ENCODE measurements around the gene CST9L.
"Not testable (repeated sequence)": the region's sequence is repeated elsewhere in the genome, so short reads cannot be mapped to it uniquely, and the experiment has no call there.

Gene CST9L

DNA sequence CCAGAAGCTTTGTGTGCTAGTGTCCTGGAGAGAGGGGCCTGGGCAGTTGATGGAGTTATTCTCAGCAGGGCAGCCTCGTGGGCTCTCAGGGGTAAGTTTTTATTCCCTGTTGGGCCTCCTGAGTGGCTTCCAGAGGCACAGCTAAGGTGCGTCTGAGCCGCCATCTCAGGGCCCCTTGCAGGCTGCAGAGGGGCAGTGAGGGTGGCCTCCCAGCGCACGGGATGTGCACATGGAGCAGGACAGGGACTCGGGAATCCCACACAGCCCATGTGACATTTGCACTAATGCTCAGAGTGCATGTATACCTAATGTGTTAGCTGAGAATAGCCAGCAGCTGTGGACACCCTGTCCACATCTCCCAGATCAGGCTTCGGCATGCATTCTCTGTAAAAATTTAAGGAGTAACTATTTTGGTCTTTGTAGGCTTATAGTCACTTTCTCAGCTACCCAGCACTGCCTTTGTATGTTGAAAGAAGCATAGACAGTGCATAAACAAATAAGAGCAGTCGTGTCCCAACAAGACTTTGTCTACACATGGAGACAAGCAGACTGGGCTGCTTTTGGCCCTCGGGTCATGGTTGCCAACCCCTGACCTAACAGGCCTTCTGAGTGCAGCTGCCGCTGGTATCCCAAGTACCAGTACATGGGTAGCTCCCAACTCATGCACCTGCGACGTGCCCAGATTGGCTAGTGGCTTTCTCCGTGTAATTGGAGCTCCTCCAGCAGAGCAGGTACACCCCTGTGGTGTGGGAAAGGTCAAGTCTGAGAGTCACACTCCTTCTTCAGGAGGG, 18.6 kb upstream of the CST9L start:
- DNase-seq (ENCODE audit: low read depth) = no peak

- no peak for DNase-seq (ENCODE audit: low read depth)
Measured at GRCh38 chr20:23585808-23586734, 17.8 kb upstream of the CST9L start.

DNA sequence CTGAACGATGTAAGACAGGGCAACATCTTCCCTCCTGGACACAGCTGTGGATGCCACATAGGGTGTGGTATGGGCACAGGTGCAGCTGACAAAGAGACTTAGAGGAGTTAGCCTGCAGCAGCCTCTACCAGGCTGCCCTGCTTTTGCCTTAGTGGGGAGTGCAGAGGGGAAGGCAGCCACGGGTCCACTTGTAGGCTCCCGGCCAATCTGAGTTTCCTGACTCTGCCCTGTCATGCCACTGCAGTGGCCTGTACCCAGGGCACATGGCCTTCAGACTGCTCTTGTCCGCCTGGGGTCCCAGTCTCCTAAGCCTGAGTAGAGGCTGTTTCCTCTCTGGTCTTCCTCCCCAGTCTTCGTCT, 17.1 kb upstream of the CST9L start:
- no peak for DNase-seq (ENCODE audit: low read depth)

DNA sequence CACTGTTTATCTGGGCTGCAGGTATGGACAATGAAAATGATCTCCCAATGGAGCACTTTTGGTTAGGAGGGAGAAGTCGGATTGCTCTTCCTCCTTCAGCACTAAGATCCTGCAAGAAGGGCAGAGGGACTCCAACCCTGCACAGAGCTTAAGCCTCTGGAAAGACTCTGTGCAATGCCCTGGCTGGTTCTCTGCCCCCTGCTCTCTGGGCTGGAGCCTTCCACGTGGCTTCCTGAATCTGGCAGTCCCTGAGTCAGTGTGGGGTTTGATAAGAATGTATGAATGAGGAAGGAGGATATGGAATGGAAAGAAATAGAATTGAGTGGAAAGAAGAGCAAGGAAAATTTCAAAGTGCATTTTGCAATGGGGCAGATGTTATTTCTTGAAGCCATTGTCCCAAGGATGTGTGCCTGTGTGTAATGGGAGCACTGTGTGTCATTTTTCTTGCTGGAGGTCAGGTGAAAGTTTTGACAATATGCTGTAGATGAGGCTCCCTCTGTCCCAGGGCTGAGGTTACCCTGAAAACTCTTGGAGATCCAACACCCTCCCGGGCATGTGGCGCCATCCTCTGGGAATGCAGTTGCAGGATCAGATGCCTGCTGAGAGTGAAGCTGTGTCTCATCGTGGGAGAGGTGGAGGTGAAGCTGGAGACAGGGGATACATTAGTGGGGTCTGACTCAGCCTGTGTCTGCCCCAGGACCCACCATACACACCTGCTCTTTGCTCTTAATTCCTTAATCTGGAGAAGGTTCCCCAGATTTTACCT, 16.3 kb upstream of the CST9L start:
- no peak for DNase-seq (ENCODE audit: low read depth)

DNA sequence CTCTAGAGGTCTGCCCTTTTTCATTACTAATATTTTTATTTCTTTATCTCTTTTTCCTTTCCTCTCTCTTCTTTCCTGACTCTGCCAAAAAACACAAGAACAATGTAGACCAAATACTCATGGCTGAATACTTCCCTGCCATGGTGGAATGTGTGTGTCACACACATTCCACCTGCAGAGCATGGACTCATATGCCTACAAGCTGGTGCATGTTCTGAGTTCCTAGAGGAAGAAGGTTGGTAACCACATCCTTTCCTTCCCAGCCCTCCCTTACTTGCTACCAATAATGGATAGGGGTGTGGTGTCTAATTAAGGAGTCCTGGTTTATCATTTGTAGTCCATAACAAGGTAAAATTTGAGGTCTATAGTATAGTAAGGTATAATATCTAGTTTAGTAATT, 15.2 kb upstream of the CST9L start:
- no peak for DNase-seq (ENCODE audit: low read depth)

DNA sequence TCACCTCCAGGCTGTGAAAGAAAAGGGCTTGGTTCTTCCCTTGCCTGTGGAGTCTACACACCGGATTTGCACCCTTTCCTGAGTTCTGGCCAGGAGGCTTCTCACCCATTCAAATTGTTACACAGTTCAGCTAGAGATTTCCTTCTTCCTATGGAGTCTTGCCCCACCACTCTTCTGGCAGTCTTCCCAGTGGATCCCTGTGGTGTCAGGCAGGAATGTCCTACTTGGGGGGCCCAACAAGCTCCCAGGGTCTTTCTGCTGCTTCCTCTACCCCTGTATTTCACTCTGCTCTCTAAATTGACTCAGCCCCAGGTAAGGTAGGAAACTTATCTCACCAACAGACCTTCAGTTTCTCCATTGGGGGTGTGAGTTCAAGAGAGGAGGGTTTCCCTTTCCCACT, 14.0 kb upstream of the CST9L start:
- no peak for DNase-seq (ENCODE audit: low read depth)

DNA sequence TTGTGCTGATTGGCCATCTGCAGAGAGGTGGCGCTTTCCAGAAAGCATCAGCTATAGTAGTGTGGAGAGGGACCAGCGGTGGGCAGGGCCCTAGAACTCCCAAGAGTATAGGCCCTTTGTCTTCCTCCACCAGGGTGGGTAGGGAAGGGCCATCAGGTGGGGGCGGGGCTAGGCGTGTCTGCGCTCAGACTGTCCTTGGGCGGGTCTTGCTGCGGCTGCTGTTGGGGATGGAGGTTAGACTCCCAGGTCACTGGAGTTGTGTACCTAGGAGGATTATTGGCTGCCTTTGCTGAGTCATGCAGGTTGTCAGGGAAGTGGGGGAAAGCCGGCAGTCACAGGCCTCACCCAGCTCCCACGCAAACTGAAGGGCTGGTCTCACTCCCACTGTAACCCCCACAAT, 13.5 kb upstream of the CST9L start:
- not testable (repeated sequence) for DNase-seq (ENCODE audit: low read depth)

- DNase-seq (ENCODE audit: low read depth) = no peak
Measured at GRCh38 chr20:23574977-23575376, 6.7 kb upstream of the CST9L start.

- no peak for DNase-seq (ENCODE audit: low read depth)
Measured at GRCh38 chr20:23570178-23570760, 2.0 kb upstream of the CST9L start.

DNA sequence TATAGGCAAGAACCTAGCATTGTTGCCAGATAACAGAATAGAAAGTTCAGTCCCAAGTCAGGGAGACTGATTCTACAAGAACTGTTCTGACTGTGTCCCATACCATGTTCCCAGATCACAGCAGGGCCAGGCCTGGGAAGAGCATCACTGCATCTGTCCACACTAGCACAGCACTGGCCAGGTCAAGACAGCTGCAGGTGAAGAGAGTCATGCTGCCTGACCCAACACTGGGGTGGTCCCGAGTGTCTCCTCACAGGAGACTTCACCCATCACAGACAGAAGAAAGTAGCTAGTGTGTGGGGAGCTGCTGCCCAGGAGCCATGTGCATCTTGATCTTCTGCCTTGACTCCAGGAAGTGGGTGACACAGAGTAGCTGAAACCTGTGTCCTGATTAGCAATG, 1.3 kb upstream of the CST9L start:
- DNase-seq (ENCODE audit: low read depth) = no peak

GRCh38 chr20:23568971-23569330, 667 bp upstream of the CST9L start:
- DNase-seq (ENCODE audit: low read depth) = no peak

- DNase-seq (ENCODE audit: low read depth) = no peak
Measured at GRCh38 chr20:23566199-23566932, 1.9 kb downstream of the CST9L start.

GRCh38 chr20:23565503-23566045, 2.7 kb downstream of the CST9L start:
- DNase-seq (ENCODE audit: low read depth) = no peak

DNA sequence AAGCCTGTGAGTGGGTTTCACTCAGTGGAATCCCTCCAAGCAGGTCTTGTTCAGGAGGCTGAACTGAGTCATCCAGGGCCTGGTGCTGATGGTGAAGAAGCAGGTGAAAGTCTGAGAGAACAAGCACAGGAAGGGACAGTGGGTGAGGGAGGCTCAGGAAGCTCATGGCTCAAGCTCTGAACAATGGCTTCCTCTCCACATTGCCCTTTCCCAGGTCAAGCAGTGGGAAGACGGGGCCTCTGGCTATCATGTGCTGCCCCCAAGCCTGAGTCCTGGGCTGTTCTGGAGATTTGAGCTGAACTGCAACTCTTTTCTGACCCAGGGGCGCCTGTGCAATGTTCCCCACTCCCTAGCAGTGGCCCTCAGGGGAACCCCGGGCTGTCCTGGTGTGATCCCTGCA, 3.4 kb downstream of the CST9L start:
- DNase-seq (ENCODE audit: low read depth) = no peak

- no peak for DNase-seq (ENCODE audit: low read depth)
Measured at GRCh38 chr20:23562721-23563342, 5.5 kb downstream of the CST9L start.

- no peak for DNase-seq (ENCODE audit: low read depth)
Measured at GRCh38 chr20:23554401-23554800, 13.9 kb downstream of the CST9L start.

DNA sequence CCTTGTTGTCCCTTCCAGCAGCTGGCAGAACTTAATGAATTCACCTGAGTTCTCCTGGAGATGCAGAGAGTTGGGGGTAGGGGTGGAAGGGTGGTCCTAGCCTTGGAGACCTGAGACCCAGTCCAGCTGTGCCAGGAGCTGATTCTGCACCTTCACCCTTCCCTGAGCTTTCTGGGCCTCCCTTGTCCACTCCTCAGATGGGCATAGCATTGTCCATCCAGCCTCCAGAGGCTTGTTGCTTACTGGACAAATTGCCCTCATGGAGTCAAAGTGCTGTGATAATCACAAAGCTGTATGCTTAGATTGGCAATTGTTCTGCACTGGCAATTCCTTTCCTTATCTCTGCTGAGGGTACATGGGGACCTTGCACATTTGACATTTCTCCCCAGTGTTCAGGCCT, 16.5 kb downstream of the CST9L start:
- DNase-seq (ENCODE audit: low read depth) = no peak

DNA sequence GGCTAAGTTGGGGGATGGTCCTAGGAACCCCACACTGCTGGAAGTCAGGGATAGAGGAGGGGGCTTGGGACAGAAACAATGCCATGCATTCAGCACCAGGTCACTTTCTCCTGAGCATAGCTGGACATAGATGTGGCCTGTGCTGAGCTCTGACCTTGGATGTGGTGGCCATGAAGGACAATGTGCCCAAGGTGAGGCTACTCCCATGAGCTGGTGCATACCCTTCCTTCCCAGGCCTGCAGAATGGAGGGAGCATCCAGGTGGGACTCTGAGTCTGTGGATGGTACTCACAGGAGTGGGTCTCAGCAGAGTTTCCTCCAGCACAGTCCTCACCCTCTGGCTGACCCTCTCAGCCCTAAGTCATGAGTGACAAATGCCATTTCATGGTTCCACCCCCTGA, 16.9 kb downstream of the CST9L start:
- DNase-seq (ENCODE audit: low read depth) = no peak

DNA sequence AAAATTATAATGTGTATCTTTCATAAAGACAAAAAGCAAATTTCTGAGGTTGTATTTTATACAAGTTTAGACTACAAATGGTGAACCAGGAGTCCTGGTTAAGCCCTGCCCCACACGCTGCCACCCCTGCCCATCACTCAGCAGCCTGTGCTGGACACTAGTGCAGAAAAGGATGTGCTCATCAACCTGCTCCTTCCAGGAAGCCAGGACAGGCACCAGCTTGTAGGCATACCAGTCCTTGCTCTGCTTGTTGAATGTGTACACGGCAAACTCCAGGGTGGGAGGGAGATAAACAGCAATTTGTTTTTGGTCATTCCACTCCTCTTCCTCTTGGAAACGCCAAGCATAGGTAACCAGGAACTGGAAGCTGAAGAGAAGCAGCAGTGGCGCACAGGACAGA, 18.1 kb downstream of the CST9L start:
- DNase-seq (ENCODE audit: low read depth) = no peak

DNA sequence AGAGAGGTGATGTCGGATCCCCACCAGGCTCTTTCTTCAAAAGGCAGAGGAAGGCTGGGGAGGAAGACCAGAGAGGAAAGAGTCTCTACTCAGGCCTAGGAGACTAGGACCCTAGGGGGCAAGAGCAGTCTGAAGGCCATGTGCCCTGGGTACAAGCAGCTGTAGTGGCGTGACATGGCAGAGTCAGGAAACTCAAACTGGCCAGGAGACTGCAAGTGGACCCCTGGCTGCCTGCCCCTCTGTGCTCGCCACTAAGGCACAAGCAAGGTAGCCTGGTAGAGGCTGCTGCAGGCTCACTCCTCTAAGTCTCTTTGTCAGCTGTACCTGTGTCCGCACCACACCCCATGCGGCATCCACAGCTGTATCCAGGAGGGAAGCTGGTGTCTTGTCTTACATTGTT, 19.9 kb downstream of the CST9L start:
- DNase-seq (ENCODE audit: low read depth) = no peak

GRCh38 chr20:23547613-23548012, 20.7 kb downstream of the CST9L start:
- DNase-seq (ENCODE audit: low read depth) = no peak
